ENCODE data around the gene AFAP1L2.

DNA sequence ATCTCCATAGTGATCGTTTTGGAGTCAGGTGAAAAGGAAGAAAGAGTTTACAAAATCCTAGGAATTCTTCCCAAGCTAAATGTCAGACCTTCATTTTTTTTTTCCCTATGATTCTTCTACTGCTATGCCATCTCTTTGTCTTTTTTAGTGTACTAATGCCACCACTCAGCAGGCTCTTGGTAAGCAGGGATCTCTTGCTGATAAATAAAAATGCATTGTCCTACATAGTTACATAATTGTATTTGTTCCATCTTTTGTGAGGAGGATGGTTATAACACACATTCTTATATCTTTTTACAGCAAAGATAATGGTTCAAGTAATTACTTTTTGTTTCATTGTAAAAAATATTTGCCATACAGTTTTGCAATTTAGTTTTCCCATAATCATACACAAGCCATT lies 36.8 kb upstream of the AFAP1L2 start:
- TF ChIP-seq, protein P1, sequence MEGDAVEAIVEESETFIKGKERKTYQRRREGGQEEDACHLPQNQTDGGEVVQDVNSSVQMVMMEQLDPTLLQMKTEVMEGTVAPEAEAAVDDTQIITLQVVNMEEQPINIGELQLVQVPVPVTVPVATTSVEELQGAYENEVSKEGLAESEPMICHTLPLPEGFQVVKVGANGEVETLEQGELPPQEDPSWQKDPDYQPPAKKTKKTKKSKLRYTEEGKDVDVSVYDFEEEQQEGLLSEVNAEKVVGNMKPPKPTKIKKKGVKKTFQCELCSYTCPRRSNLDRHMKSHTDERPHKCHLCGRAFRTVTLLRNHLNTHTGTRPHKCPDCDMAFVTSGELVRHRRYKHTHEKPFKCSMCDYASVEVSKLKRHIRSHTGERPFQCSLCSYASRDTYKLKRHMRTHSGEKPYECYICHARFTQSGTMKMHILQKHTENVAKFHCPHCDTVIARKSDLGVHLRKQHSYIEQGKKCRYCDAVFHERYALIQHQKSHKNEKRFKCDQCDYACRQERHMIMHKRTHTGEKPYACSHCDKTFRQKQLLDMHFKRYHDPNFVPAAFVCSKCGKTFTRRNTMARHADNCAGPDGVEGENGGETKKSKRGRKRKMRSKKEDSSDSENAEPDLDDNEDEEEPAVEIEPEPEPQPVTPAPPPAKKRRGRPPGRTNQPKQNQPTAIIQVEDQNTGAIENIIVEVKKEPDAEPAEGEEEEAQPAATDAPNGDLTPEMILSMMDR (conservative IDR thresholded peaks at IDR 0.05; ENCODE audit: low read length), result no peak
- no peak for TF ChIP-seq EZH2phosphoT487 (IDR thresholded peaks at IDR 0.05; ENCODE audit: borderline replicate concordance)
